ENCODE data around the gene BTBD2. TPM values are rescaled to one million over a fixed set of nuclear protein-coding genes. Genes with fewer than 3 reads are reported as not detected.

BTBD2 gene
- total RNA-seq, 1 donor from 2014 or later = 48.8 TPM

DNA sequence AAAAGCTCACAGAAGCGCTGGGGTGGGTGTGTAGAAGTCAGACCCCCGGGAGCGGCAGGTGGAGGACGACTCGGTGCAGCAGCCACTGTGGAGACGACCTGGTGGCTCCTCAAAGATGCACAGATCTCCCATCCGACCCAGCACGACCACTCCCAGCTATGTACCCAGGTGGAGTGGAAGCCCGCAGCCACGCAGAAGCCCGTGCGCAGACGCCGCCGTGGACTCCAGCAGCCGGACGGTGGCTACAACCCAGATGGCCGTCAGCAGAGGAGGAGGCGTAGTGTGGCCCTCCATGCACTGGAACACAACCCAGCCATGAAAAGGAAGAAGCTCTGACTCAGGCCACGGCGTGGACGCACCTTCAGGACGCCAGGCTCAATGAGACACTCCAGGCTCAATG lies 52.8 kb downstream of the BTBD2 start:
- Mint-ChIP-seq H3K27ac (no peak overlapping the region), H3K4me1 (peaks cover 7% of the 10 kb centered on the region), H3K27me3 (ENCODE audit: insufficient read depth, low read depth) (no peaks in the 10 kb centered on the region), H3K9me3 (no peaks in the 10 kb centered on the region), H3K36me3 (peaks cover 4% of the 10 kb centered on the region), H3K4me3 (no peak overlapping the region)
- Histone ChIP-seq H3K4me1 (no peaks in the 10 kb centered on the region), H3K36me3 (no peaks in the 10 kb centered on the region), H2AFZ (replicated peaks) (no peak overlapping the region), H3K27ac (no peak overlapping the region), H3F3A (ENCODE audit: low read depth) (no peaks in the 10 kb centered on the region), H3K4me2 (no peak overlapping the region), H3K79me2 (ENCODE audit: low read depth) (peaks cover 84% of the 10 kb centered on the region), H3K4me3 (no peak overlapping the region), H3K9me3 (ENCODE audit: low read depth) (no peaks in the 10 kb centered on the region), H3K9ac (no peak overlapping the region), H4K20me1 (ENCODE audit: low read depth) (peaks cover 88% of the 10 kb centered on the region), H3K27me3 (no peaks in the 10 kb centered on the region)
- DNase-seq (ENCODE audit: low spot score) = no peak
- TF ChIP-seq EZH2 (IDR thresholded peaks at IDR 0.05) (no peak), EZH2phosphoT487 (IDR thresholded peaks at IDR 0.05) (no peak), CTCF (IDR thresholded peaks at IDR 0.05) (no peak)

DNA sequence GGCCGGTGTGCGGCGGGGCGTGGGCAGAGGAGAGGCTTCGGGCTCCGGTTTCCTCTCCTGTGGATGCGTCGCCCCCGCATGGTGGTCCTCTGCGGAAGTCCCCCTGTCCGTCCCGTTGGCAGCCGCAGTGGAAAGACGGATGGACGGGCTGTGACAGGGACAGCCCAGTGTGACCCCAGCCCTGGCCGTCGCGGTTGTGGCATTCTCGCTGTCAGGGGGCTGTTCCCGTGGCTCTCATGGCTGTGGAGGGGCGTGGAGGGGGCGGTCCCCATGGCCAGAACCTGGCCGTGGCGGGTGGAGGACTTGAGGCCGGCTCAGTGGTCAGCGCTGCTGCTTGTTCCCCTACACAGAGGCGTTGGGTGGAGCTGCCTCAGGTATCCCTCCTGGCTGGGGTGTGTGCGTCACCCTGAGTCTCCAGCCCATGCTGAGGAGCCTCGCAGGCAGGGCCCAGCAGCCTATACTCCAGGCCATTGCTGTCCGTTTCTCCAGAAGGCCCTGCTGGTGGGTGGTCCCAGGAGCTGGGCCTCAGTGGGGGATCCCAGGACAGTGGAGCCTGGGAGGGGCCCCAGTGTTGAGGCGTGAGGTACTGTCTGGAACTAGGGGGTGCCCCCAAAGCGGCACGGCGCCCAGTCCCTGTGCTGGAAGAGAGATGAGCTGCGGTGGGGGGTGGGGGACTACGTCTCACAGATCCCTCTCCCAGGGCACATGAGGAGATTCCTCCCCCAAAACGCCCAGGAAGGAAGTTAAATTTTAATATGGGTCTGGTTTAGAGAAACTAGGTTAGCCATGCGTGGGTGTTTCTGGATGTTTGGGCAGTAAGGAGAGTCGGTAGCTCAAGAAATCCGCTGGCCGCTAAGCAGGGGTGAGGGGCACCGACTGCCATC lies 54.3 kb downstream of the BTBD2 start:
- no peak overlapping the region for H3K4me3 Mint-ChIP-seq
- peaks cover 89% of the 10 kb centered on the region for H4K20me1 ChIP-seq (ENCODE audit: low read depth)
- peaks cover 4% of the 10 kb centered on the region for H3K36me3 Mint-ChIP-seq

DNA sequence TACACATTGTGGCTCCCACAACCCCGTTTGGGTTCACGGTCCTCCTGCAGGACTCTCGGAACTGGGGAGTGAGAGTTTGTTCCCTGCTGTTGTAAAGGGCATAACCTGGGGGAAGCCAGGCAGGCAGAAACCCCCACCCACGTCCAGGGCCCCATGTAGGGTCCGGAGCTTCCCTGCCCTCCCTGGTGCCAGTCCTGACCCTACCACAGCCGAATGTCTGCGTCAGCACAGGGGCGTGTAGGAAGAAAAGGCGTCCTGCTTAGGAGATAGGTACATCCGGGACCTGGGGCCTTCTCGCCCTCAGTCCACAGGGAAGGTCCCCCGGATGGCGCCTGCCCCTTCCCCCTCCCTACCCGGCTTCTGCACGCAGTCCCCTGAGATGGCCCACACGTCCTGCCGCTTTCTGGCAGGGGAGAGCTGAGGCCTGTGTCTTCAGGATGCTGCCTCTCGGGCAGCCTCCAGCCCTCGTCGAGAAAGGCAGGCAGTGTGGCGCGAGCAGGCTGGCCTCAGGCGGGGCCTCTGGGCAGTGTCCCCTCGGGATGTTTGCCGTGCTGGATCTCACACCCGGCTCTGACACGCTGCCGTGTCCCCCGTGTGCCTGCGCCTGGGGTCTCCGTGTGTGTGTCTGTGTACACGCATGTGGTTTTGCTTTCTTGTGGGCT lies 55.5 kb downstream of the BTBD2 start:
- Mint-ChIP-seq H3K27ac (no peak overlapping the region), H3K9me3 (no peaks in the 10 kb centered on the region), H3K36me3 (no peaks in the 10 kb centered on the region), H3K27me3 (ENCODE audit: insufficient read depth, low read depth) (no peaks in the 10 kb centered on the region), H3K4me1 (peaks cover 13% of the 10 kb centered on the region), H3K4me3 (no peak overlapping the region)
- no peak overlapping the region for H3K27ac ChIP-seq
- peaks cover 12% of the 10 kb centered on the region for H3K4me1 ChIP-seq
- no peak overlapping the region for H3K9ac ChIP-seq
- TF ChIP-seq EZH2phosphoT487 (IDR thresholded peaks at IDR 0.05) (no peak), CTCF (IDR thresholded peaks at IDR 0.05) (no peak), EZH2 (IDR thresholded peaks at IDR 0.05) (no peak)
- peaks cover 87% of the 10 kb centered on the region for H3K79me2 ChIP-seq (ENCODE audit: low read depth)
- H2AFZ ChIP-seq (replicated peaks) = no peak overlapping the region
- H3K4me2 ChIP-seq = no peak overlapping the region
- no peaks in the 10 kb centered on the region for H3F3A ChIP-seq (ENCODE audit: low read depth)
- peaks cover 91% of the 10 kb centered on the region for H4K20me1 ChIP-seq (ENCODE audit: low read depth)
- no peaks in the 10 kb centered on the region for H3K36me3 ChIP-seq
- DNase-seq (ENCODE audit: low spot score) = no peak
- no peaks in the 10 kb centered on the region for H3K27me3 ChIP-seq
- no peaks in the 10 kb centered on the region for H3K9me3 ChIP-seq (ENCODE audit: low read depth)
- no peak overlapping the region for H3K4me3 ChIP-seq

More for the DNA sequence above, 54.3 kb downstream of the BTBD2 start:
- H3K27ac ChIP-seq = no peak overlapping the region
- peaks cover 12% of the 10 kb centered on the region for H3K4me1 Mint-ChIP-seq
- H3K4me2 ChIP-seq = no peak overlapping the region
- H3K4me3 ChIP-seq = no peak overlapping the region
- H3K79me2 ChIP-seq (ENCODE audit: low read depth) = peaks cover 87% of the 10 kb centered on the region
- DNase-seq (ENCODE audit: low spot score) = no peak
- H3K9me3 Mint-ChIP-seq = no peaks in the 10 kb centered on the region
- no peaks in the 10 kb centered on the region for H3K27me3 Mint-ChIP-seq (ENCODE audit: insufficient read depth, low read depth)
- no peak for TF ChIP-seq CTCF (IDR thresholded peaks at IDR 0.05)
- no peak for TF ChIP-seq EZH2phosphoT487 (IDR thresholded peaks at IDR 0.05)
- no peak for TF ChIP-seq EZH2 (IDR thresholded peaks at IDR 0.05)
- no peaks in the 10 kb centered on the region for H3K36me3 ChIP-seq
- H3F3A ChIP-seq (ENCODE audit: low read depth) = no peaks in the 10 kb centered on the region
- no peaks in the 10 kb centered on the region for H3K27me3 ChIP-seq
- peaks cover 11% of the 10 kb centered on the region for H3K4me1 ChIP-seq
- H3K27ac Mint-ChIP-seq = no peak overlapping the region
- H3K9me3 ChIP-seq (ENCODE audit: low read depth) = no peaks in the 10 kb centered on the region
- no peak overlapping the region for H3K9ac ChIP-seq
- H2AFZ ChIP-seq (replicated peaks) = no peak overlapping the region
